IMR-90 (cell line): Measurements from ENCODE around the gene TNNI3K.
A peak's percentile ranks its signal among the peaks of the same experiment; 100 is the strongest.

ENCODE experiments used
- CTCF ChIP-seq: conservative IDR thresholded peaks from 2 replicates; pipeline ENCODE4 v1.5.1; 2012; ENCODE audit warnings: mild to moderate bottlenecking, low read depth, low read length, improper control_type of control experiment
- MAFK ChIP-seq: IDR thresholded peaks from 2 replicates; pipeline ENCODE4 v1.6.1; 2012; ENCODE audit warnings: low read depth, low read length, improper control_type of control experiment

GRCh38 chr1:74356493-74356892 is 121.3 kb downstream of the TNNI3K start:
- TF ChIP-seq MAFK = peak; percentile 55
- no peak for TF ChIP-seq CTCF
